ENCODE results near the gene TIGD3. TPM values are rescaled to one million over a fixed set of nuclear protein-coding genes. Genes with fewer than 3 reads are reported as not detected.

The TIGD3 gene
- total RNA-seq, 1 donor from 2014 or later = 0.20 TPM

- H3K27me3 Mint-ChIP-seq (ENCODE audit: low read depth, unreplicated experiment) = no peaks in the 10 kb centered on the region
- peak overlapping the region; percentile 82 for H3K27ac ChIP-seq (ENCODE audit: low read depth, low read length)
- no peaks in the 10 kb centered on the region for H3K27me3 ChIP-seq (ENCODE audit: insufficient read depth, low read length)
- no peaks in the 10 kb centered on the region for H3K9me3 Mint-ChIP-seq (ENCODE audit: unreplicated experiment)
- H3K4me1 ChIP-seq (ENCODE audit: insufficient read depth, low read length) = peaks cover 38% of the 10 kb centered on the region
- H3K9ac ChIP-seq (ENCODE audit: low read length) = peak overlapping the region; percentile 92
- H3K4me3 Mint-ChIP-seq (ENCODE audit: unreplicated experiment) = peak overlapping the region; percentile 92
- FAIRE-seq = no peak
- H2AFZ ChIP-seq (ENCODE audit: low read depth, low read length) = peak overlapping the region; percentile 62
- H3K79me2 ChIP-seq (ENCODE audit: insufficient read depth, low read length) = peaks cover 54% of the 10 kb centered on the region
- H3K4me1 Mint-ChIP-seq (ENCODE audit: low read depth, unreplicated experiment) = peaks cover 22% of the 10 kb centered on the region
- H3K9me3 ChIP-seq (ENCODE audit: insufficient read depth, low read depth, low read length) = no peaks in the 10 kb centered on the region
- DNase-seq (ENCODE audit: low read depth) = no peak
- H4K20me1 ChIP-seq (ENCODE audit: insufficient read depth, low read length) = peaks cover 42% of the 10 kb centered on the region
- peaks cover under 1% of the 10 kb centered on the region for H3K36me3 ChIP-seq (ENCODE audit: insufficient read depth, low read length)
- H3K4me3 ChIP-seq (ENCODE audit: insufficient read depth, low read depth, low read length) = peak overlapping the region; percentile 74
- H3K36me3 Mint-ChIP-seq (ENCODE audit: low read depth, unreplicated experiment) = peaks cover under 1% of the 10 kb centered on the region
- peak overlapping the region; percentile 86 for H3K4me2 ChIP-seq (ENCODE audit: low read length)
- TF ChIP-seq EZH2 (IDR thresholded peaks at IDR 0.05; ENCODE audit: insufficient read depth, low read length) (no peak), CTCF (IDR thresholded peaks at IDR 0.05; ENCODE audit: insufficient read depth, low read depth, low read length) (peak; percentile 81)
- peak overlapping the region; percentile 67 for H3K27ac Mint-ChIP-seq (ENCODE audit: unreplicated experiment)
Observed at GRCh38 chr11:65315204-65315865, 39.2 kb upstream of the TIGD3 start.

- TF ChIP-seq EZH2 (IDR thresholded peaks at IDR 0.05; ENCODE audit: insufficient read depth, low read length) = no peak
- no peak for TF ChIP-seq CTCF (IDR thresholded peaks at IDR 0.05; ENCODE audit: insufficient read depth, low read depth, low read length)
- FAIRE-seq (no peak), DNase-seq (ENCODE audit: low read depth) (no peak)
- Mint-ChIP-seq H3K9me3 (ENCODE audit: unreplicated experiment) (no peaks in the 10 kb centered on the region), H3K27me3 (ENCODE audit: low read depth, unreplicated experiment) (no peaks in the 10 kb centered on the region), H3K36me3 (ENCODE audit: low read depth, unreplicated experiment) (peaks cover 5% of the 10 kb centered on the region), H3K27ac (ENCODE audit: unreplicated experiment) (peak overlapping the region; percentile 67), H3K4me1 (ENCODE audit: low read depth, unreplicated experiment) (peaks cover 20% of the 10 kb centered on the region), H3K4me3 (ENCODE audit: unreplicated experiment) (peak overlapping the region; percentile 92)
- peaks cover 59% of the 10 kb centered on the region for H3K79me2 ChIP-seq (ENCODE audit: insufficient read depth, low read length)
- no peaks in the 10 kb centered on the region for H3K27me3 ChIP-seq (ENCODE audit: insufficient read depth, low read length)
- H3K27ac ChIP-seq (ENCODE audit: low read depth, low read length) = peak overlapping the region; percentile 82
- no peak overlapping the region for H2AFZ ChIP-seq (ENCODE audit: low read depth, low read length)
- H3K36me3 ChIP-seq (ENCODE audit: insufficient read depth, low read length) = peaks cover 3% of the 10 kb centered on the region
- H3K4me3 ChIP-seq (ENCODE audit: insufficient read depth, low read depth, low read length) = peak overlapping the region; percentile 74
- H3K9ac ChIP-seq (ENCODE audit: low read length) = peak overlapping the region; percentile 92
- peaks cover 33% of the 10 kb centered on the region for H3K4me1 ChIP-seq (ENCODE audit: insufficient read depth, low read length)
- H3K4me2 ChIP-seq (ENCODE audit: low read length) = peak overlapping the region; percentile 86
- peaks cover 43% of the 10 kb centered on the region for H4K20me1 ChIP-seq (ENCODE audit: insufficient read depth, low read length)
- H3K9me3 ChIP-seq (ENCODE audit: insufficient read depth, low read depth, low read length) = no peaks in the 10 kb centered on the region
Observed at GRCh38 chr11:65315866-65316226, 38.7 kb upstream of the TIGD3 start.
